Upper lobe of right lung (tissue), 1 donor: Measurements from ENCODE around the gene NAV3. TPM values are rescaled to one million over a fixed set of nuclear protein-coding genes. Genes with fewer than 3 reads are reported as not detected.
"Not testable (repeated sequence)": the region's sequence is repeated elsewhere in the genome, so short reads cannot be mapped to it uniquely, and the experiment has no call there.

ENCODE experiments used
- ATAC-seq: fragments of 200-7000 bp; cut with Tn5 transposase; one replicate; pipeline ENCODE4 v1.9.1; 2020; ENCODE audit warnings: mild to moderate bottlenecking, moderate library complexity
- DNase-seq: peaks from one replicate; pipeline ENCODE4 v3.0.0-alpha.2; 2020
- H3K27ac ChIP-seq: fragments of 200-600 bp; one replicate; pipeline ENCODE4 v1.8.0; 2022
- H3K27me3 ChIP-seq: fragments of 200-600 bp; one replicate; pipeline ENCODE4 v1.8.0; 2022; ENCODE audit warnings: mild to moderate bottlenecking
- H3K36me3 ChIP-seq: fragments of 200-600 bp; one replicate; pipeline ENCODE4 v1.8.0; 2022
- H3K4me1 ChIP-seq: fragments of 200-600 bp; one replicate; pipeline ENCODE4 v1.8.0; 2022
- H3K4me3 ChIP-seq: fragments of 200-600 bp; one replicate; pipeline ENCODE4 v1.8.0; 2022; ENCODE audit warnings: mild to moderate bottlenecking
- H3K9me3 ChIP-seq: fragments of 200-600 bp; one replicate; pipeline ENCODE4 v1.8.0; 2022
- CTCF ChIP-seq: fragments of 200-600 bp; IDR thresholded peaks from one replicate; pipeline ENCODE4 v1.8.0; 2022; ENCODE audit warnings: antibody characterized with exemption
- intact Hi-C: fragments of 100-400 bp; cut with DNase I; formaldehyde crosslinking; loops from one replicate; pipeline ENCODE4 v1.11.0; 2022
- total RNA-seq: library from RNA; stranded (reverse); fragmentation: NEBNext Ultra II Directional; extraction: Animal tissue kit (Norgen Biotek cat#: 25700); gene quantifications from one replicate; pipeline ENCODE4 v1.2.1, GENCODE V29; 2021
- donor health status: DM: no; HTN: yes; CAD: no; lungs with severe emphysema.

The NAV3 gene
- total RNA-seq, 1 donor from 2014 or later = 17.8 TPM

GRCh38 chr12:78240827-78241226 is 410.1 kb downstream of the NAV3 start:
- Histone ChIP-seq H3K27me3 (no peaks in the 10 kb centered on the region), H3K4me1 (no peaks in the 10 kb centered on the region), H3K4me3 (no peak overlapping the region), H3K9me3 (no peaks in the 10 kb centered on the region), H3K27ac (no peak overlapping the region), H3K36me3 (no peaks in the 10 kb centered on the region)
- intact Hi-C loops = no loop called here
- DNase-seq (no peak), ATAC-seq (no peak)
- no peak for TF ChIP-seq CTCF

GRCh38 chr12:78241446-78241845 is 410.8 kb downstream of the NAV3 start:
- no peaks in the 10 kb centered on the region for H3K27me3 ChIP-seq
- no peaks in the 10 kb centered on the region for H3K36me3 ChIP-seq
- intact Hi-C loops = no loop called here
- DNase-seq = no peak
- TF ChIP-seq CTCF = no peak
- no peaks in the 10 kb centered on the region for H3K9me3 ChIP-seq
- no peak overlapping the region for H3K27ac ChIP-seq
- ATAC-seq = no peak
- H3K4me1 ChIP-seq = no peaks in the 10 kb centered on the region
- H3K4me3 ChIP-seq = no peak overlapping the region

GRCh38 chr12:78244916-78245507 is 414.3 kb downstream of the NAV3 start:
- no peaks in the 10 kb centered on the region for H3K9me3 ChIP-seq
- no peak overlapping the region for H3K27ac ChIP-seq
- no peaks in the 10 kb centered on the region for H3K4me1 ChIP-seq
- TF ChIP-seq CTCF = no peak
- intact Hi-C loops = no loop called here
- ATAC-seq (no peak), DNase-seq (no peak)
- H3K4me3 ChIP-seq = no peak overlapping the region
- H3K36me3 ChIP-seq = no peaks in the 10 kb centered on the region
- H3K27me3 ChIP-seq = no peaks in the 10 kb centered on the region

GRCh38 chr12:78248321-78248720 is 417.6 kb downstream of the NAV3 start:
- no peak for TF ChIP-seq CTCF
- no peaks in the 10 kb centered on the region for H3K36me3 ChIP-seq

GRCh38 chr12:78249578-78249977 is 418.9 kb downstream of the NAV3 start:
- no peak for DNase-seq
- Histone ChIP-seq H3K4me3 (no peak overlapping the region), H3K27ac (no peak overlapping the region), H3K27me3 (no peaks in the 10 kb centered on the region), H3K9me3 (no peaks in the 10 kb centered on the region), H3K4me1 (no peaks in the 10 kb centered on the region), H3K36me3 (no peaks in the 10 kb centered on the region)
- ATAC-seq = no peak
- intact Hi-C loops = no loop called here
- no peak for TF ChIP-seq CTCF

More at GRCh38 chr12:78248321-78248720, 417.6 kb downstream of the NAV3 start:
- Histone ChIP-seq H3K4me1 (no peaks in the 10 kb centered on the region), H3K4me3 (no peak overlapping the region), H3K27ac (no peak overlapping the region), H3K27me3 (no peaks in the 10 kb centered on the region), H3K9me3 (no peaks in the 10 kb centered on the region)
- no peak for ATAC-seq
- no peak for DNase-seq
- intact Hi-C loops = no loop called here

- DNase-seq, H3K4me1 ChIP-seq, intact Hi-C loops, H3K27me3 ChIP-seq, H3K4me3 ChIP-seq, ATAC-seq, H3K36me3 ChIP-seq, H3K9me3 ChIP-seq, H3K27ac ChIP-seq: not testable (repeated sequence)
These were observed 427.0 kb downstream of the NAV3 start for GRCh38 chr12:78257662-78258061.
